Cardiac fibroblast (primary cell): ENCODE measurements around the gene HK1.

Experiments used
- DNase-seq, 2 donors: peaks; one replicate each; pipeline versions ENCODE4 v3.0.0 to v3.0.0-alpha.2; 2010; ENCODE audit warnings: low read depth in 2 of 2
- H3K4me3 ChIP-seq, 2 donors: replicated peaks in 1 of 2; 1 replicate in 1 of 2; 2 replicates in 1 of 2; pipeline ENCODE4 v1.5.1; 2011; ENCODE audit warnings: low read depth in 2 of 2, low read length in 2 of 2, mild to moderate bottlenecking in 2 of 2, moderate library complexity in 1 of 2
- TF ChIP-seq, protein P1 (sequence below): IDR thresholded peaks from one replicate; pipeline ENCODE4 v1.5.1; 2011; ENCODE audit warnings: low read depth, mild to moderate bottlenecking, low read length, inconsistent platforms

HK1 gene

DNA sequence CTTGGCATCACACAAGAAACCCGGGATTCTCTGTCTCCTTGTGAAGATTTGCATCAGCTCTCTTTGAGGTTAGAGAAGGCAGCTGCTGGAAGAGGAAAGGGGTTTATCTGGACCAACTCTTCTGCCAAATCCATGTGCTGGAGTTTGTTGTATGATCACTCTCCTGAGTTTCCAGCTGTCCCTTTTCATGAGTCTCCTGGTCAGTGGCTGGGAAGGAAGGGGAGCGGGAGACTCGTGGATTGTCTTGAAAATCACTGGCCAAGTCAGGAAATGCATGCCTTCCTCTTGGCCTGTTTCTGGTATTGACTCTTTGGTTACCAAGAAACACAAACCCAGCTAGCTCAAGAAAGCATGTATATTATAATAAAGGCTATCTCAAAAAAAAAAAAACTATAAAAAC lies 99.6 kb downstream of the HK1 start:
- TF ChIP-seq, protein P1, sequence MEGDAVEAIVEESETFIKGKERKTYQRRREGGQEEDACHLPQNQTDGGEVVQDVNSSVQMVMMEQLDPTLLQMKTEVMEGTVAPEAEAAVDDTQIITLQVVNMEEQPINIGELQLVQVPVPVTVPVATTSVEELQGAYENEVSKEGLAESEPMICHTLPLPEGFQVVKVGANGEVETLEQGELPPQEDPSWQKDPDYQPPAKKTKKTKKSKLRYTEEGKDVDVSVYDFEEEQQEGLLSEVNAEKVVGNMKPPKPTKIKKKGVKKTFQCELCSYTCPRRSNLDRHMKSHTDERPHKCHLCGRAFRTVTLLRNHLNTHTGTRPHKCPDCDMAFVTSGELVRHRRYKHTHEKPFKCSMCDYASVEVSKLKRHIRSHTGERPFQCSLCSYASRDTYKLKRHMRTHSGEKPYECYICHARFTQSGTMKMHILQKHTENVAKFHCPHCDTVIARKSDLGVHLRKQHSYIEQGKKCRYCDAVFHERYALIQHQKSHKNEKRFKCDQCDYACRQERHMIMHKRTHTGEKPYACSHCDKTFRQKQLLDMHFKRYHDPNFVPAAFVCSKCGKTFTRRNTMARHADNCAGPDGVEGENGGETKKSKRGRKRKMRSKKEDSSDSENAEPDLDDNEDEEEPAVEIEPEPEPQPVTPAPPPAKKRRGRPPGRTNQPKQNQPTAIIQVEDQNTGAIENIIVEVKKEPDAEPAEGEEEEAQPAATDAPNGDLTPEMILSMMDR = no peak
- peak in 1 of 2 donors; percentile 94 for DNase-seq
- H3K4me3 ChIP-seq = no peak overlapping the region

DNA sequence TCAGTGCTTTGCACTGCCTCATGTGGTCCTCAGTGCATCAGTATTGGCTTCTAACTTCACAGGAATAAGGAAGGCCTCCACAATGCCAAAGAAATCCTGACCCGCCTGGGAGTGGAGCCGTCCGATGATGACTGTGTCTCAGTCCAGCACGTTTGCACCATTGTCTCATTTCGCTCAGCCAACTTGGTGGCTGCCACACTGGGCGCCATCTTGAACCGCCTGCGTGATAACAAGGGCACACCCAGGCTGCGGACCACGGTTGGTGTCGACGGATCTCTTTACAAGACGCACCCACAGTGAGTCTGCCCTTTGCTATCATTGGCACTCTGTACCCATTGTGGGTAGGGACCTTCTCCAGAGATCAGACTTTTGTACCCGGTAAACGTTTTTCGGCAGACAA lies 101.5 kb downstream of the HK1 start:
- no peak overlapping the region for H3K4me3 ChIP-seq
- no peak for DNase-seq
- TF ChIP-seq, protein P1 = no peak

GRCh38 chr10:69382382-69383117 lies 104.3 kb downstream of the HK1 start:
- H3K4me3 ChIP-seq = no peak overlapping the region
- TF ChIP-seq, protein P1 = no peak
- peak; percentile 84 to 95 for DNase-seq

DNA sequence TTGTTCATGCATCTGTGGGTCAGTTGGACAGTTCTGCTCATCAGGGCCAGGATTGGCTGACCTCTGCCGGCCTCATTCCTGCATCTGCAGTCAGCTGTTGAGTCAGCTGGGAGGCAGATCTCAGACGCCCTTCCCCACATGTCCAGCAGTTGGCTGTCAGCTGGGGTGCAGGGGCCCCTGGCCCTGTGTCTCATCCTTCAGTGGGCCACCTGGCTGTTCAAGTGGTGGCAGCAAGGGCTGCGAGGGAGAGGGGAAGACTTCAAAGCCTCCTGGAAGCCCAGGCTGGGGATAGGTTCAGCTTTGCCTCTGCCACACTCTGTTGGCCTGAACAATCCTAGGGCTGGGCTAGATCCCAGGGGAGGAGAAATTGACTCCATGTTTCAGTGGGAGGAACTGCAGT lies 105.3 kb downstream of the HK1 start:
- peak; percentile 54 to 84 for DNase-seq
- H3K4me3 ChIP-seq = no peak overlapping the region
- TF ChIP-seq, protein P1 = peak; percentile 38

- no peak for DNase-seq
- H3K4me3 ChIP-seq = no peak overlapping the region
- TF ChIP-seq, protein P1 = no peak
These were observed 106.0 kb downstream of the HK1 start for GRCh38 chr10:69384320-69384719.

GRCh38 chr10:69385454-69386350 lies 107.4 kb downstream of the HK1 start:
- no peak overlapping the region for H3K4me3 ChIP-seq
- no peak for DNase-seq
- TF ChIP-seq, protein P1 = no peak
